ENCODE results near the gene EAF1. TPM values are rescaled to one million over a fixed set of nuclear protein-coding genes. Genes with fewer than 3 reads are reported as not detected.

The EAF1 gene
- polyA plus RNA-seq, 1 donor (not counting 4 experiments of a cell fraction or from before 2014, with no cell fraction given): 13.7 TPM

DNA sequence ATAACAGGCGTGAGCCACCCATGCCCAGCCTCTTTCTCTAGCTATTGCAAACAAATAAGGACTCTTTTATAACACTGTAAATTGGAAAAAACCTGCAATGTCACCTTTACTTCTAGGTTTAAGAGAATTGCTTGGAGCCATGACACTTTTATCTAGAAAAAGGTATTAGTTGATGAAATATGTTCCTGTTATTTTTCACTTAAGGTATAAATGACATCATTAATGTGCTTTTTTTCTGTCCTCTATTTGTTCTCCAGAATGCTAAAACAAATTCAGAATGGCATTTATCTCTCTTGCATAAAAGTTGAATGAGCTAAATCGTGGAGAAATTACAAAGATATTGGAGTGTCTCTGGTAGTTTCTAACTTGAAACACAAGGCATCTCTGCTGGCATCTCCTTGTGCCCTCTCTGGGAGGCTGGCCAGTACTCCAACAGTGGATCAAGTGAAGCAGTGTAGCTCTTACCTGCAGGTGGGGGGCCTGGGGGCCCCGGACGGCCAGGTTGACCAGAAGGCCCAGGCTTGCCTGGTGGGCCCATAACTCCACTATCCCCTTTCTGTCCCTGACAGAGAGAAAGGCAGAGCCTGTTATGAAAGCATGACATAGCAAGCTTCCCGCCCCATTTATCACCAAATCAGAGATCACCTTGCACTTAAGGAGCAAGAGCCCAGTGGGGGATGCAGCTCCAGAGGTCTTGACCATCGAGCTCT lies 38.6 kb downstream of the EAF1 start:
- Histone ChIP-seq H3K4me3 (ENCODE audit: control insufficient read depth in 2 of 3, extremely low read depth in 1 of 3, insufficient read depth in 2 of 3, low read depth in 1 of 3, low read length in 3 of 3) (no peak overlapping the region), H3K9me1 (ENCODE audit: control insufficient read depth, extremely low read depth, insufficient read depth, low read length) (no peaks in the 10 kb centered on the region), H3K79me2 (ENCODE audit: control insufficient read depth, insufficient read depth, low read length) (no peaks in the 10 kb centered on the region), H3K4me2 (ENCODE audit: control insufficient read depth, extremely low read depth, insufficient read depth, low read depth, low read length) (no peak overlapping the region), H3K4me1 (ENCODE audit: control insufficient read depth, extremely low read depth, insufficient read depth, low read length) (no peaks in the 10 kb centered on the region), H3K27me3 (ENCODE audit: control insufficient read depth, extremely low read depth, insufficient read depth, low read length) (no peaks in the 10 kb centered on the region), H3K36me3 (ENCODE audit: control insufficient read depth in 2 of 2, extremely low read depth in 1 of 2, insufficient read depth in 2 of 2, low read length in 2 of 2) (no peaks in the 10 kb centered on the region), H2AFZ (ENCODE audit: control insufficient read depth, low read length) (no peak overlapping the region), H4K20me1 (ENCODE audit: control insufficient read depth, extremely low read depth, insufficient read depth, low read length) (no peaks in the 10 kb centered on the region), H3K27ac (ENCODE audit: control insufficient read depth, insufficient read depth, low read length) (no peak overlapping the region), H3K9me3 (ENCODE audit: control insufficient read depth, low read depth, low read length) (no peaks in the 10 kb centered on the region), H3K9ac (ENCODE audit: control insufficient read depth, extremely low read depth, insufficient read depth, low read length) (no peak overlapping the region)
- no peak for FAIRE-seq
- no peak for DNase-seq (ENCODE audit: low read depth, low spot score)
- dilution Hi-C loops (cut with MboI; ENCODE audit: extremely low pct_ligation_motif_present, low sequenced_read_pairs): no loop called here
- TF ChIP-seq, protein P1, sequence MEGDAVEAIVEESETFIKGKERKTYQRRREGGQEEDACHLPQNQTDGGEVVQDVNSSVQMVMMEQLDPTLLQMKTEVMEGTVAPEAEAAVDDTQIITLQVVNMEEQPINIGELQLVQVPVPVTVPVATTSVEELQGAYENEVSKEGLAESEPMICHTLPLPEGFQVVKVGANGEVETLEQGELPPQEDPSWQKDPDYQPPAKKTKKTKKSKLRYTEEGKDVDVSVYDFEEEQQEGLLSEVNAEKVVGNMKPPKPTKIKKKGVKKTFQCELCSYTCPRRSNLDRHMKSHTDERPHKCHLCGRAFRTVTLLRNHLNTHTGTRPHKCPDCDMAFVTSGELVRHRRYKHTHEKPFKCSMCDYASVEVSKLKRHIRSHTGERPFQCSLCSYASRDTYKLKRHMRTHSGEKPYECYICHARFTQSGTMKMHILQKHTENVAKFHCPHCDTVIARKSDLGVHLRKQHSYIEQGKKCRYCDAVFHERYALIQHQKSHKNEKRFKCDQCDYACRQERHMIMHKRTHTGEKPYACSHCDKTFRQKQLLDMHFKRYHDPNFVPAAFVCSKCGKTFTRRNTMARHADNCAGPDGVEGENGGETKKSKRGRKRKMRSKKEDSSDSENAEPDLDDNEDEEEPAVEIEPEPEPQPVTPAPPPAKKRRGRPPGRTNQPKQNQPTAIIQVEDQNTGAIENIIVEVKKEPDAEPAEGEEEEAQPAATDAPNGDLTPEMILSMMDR (optimal IDR thresholded peaks at IDR 0.05 in 1 of 3, IDR thresholded peaks at IDR 0.05 in 1 of 3, conservative IDR thresholded peaks at IDR 0.05 in 1 of 3; ENCODE audit: extremely low read depth in 1 of 3, insufficient read depth in 2 of 3, low read length in 3 of 3): no peak
- no peak for TF ChIP-seq EZH2 (IDR thresholded peaks at IDR 0.05; ENCODE audit: low read length)

DNA sequence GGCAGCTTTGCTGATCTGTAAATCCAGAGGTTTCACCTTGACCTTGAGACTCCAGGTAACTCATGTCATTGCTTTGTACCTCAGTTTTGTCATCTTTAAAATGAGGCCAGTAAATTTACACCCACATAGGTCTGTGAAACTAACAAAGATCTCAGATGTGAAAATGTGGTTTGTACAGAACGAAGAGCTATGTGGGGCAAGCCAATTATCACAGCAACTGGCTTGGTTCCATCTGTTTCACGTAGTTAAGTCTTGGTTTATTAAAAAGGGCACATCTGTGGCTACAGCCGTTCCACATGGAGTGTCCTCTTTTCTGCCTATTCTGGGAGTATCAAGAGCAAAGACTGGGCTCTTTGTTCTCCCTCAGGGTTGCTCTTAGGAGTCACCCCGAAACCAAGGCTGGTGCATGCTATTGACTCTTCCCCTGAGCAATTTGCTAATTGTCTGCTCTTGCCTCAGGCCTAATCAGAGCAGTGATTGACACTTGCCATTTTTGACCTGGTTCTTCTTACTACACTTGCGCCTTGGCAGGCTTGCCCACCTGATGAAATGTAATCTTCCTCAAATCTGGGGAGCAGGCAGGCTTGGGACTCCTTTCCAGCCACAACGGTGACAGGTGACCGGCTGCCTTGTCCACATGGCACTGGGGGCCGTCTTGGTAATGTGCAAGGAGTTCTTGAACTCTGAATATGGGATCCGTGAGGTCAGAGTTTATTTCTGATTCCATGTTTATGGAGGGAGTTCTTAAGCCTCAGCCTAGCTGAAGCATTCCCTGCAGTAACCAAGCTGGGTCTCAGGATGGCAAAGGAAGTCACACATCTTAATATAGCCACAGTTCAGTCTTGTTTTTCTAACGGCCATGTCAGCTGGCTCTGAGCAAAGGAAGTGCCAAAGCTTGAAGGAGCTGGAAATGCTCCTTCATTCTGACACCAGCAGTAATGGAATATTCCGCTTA lies 40.1 kb downstream of the EAF1 start:
- Histone ChIP-seq H3K4me2 (ENCODE audit: control insufficient read depth, extremely low read depth, insufficient read depth, low read depth, low read length) (no peak overlapping the region), H3K79me2 (ENCODE audit: control insufficient read depth, insufficient read depth, low read length) (no peaks in the 10 kb centered on the region), H4K20me1 (ENCODE audit: control insufficient read depth, extremely low read depth, insufficient read depth, low read length) (no peaks in the 10 kb centered on the region), H3K27ac (ENCODE audit: control insufficient read depth, insufficient read depth, low read length) (no peak overlapping the region), H3K36me3 (ENCODE audit: control insufficient read depth in 2 of 2, extremely low read depth in 1 of 2, insufficient read depth in 2 of 2, low read length in 2 of 2) (no peaks in the 10 kb centered on the region), H3K4me3 (ENCODE audit: control insufficient read depth in 2 of 3, extremely low read depth in 1 of 3, insufficient read depth in 2 of 3, low read depth in 1 of 3, low read length in 3 of 3) (no peak overlapping the region), H2AFZ (ENCODE audit: control insufficient read depth, low read length) (no peak overlapping the region), H3K4me1 (ENCODE audit: control insufficient read depth, extremely low read depth, insufficient read depth, low read length) (no peaks in the 10 kb centered on the region), H3K9me1 (ENCODE audit: control insufficient read depth, extremely low read depth, insufficient read depth, low read length) (no peaks in the 10 kb centered on the region), H3K27me3 (ENCODE audit: control insufficient read depth, extremely low read depth, insufficient read depth, low read length) (no peaks in the 10 kb centered on the region), H3K9ac (ENCODE audit: control insufficient read depth, extremely low read depth, insufficient read depth, low read length) (no peak overlapping the region), H3K9me3 (ENCODE audit: control insufficient read depth, low read depth, low read length) (no peaks in the 10 kb centered on the region)
- FAIRE-seq (no peak), DNase-seq (ENCODE audit: low read depth, low spot score) (no peak)
- dilution Hi-C loops (cut with MboI; ENCODE audit: extremely low pct_ligation_motif_present, low sequenced_read_pairs): no loop called here
- no peak for TF ChIP-seq EZH2 (IDR thresholded peaks at IDR 0.05; ENCODE audit: low read length)
- TF ChIP-seq, protein P1 (optimal IDR thresholded peaks at IDR 0.05 in 1 of 3, IDR thresholded peaks at IDR 0.05 in 1 of 3, conservative IDR thresholded peaks at IDR 0.05 in 1 of 3; ENCODE audit: extremely low read depth in 1 of 3, insufficient read depth in 2 of 3, low read length in 3 of 3): no peak
